Parathyroid adenoma (tissue), 2 donors: ENCODE results near the gene CSTF2.
"Not testable (repeated sequence)": the region's sequence is repeated elsewhere in the genome, so short reads cannot be mapped to it uniquely, and the experiment has no call there.

Experiments used
- H2AFZ ChIP-seq: fragments of 300-600 bp; sonication (generic); one replicate; pipeline ENCODE4 v1.7.0; 2017; ENCODE audit warnings: antibody characterized with exemption, mild to moderate bottlenecking
- H3K27ac ChIP-seq: fragments of 300-600 bp; sonication (generic); one replicate; pipeline ENCODE4 v1.7.0; 2017
- H3K27me3 ChIP-seq: fragments of 300-600 bp; sonication (generic); one replicate; pipeline ENCODE4 v1.7.0; 2017; ENCODE audit warnings: low read length; ENCODE audit not compliant: control insufficient read depth, insufficient read depth
- H3K36me3 ChIP-seq: fragments of 300-600 bp; sonication (generic); one replicate; pipeline ENCODE4 v1.7.0; 2017; ENCODE audit warnings: low read length; ENCODE audit not compliant: control insufficient read depth, insufficient read depth
- H3K4me1 ChIP-seq: fragments of 300-600 bp; sonication (generic); one replicate; pipeline ENCODE4 v1.7.0; 2017; ENCODE audit warnings: control low read depth
- H3K4me2 ChIP-seq: fragments of 300-600 bp; sonication (generic); one replicate; pipeline ENCODE4 v1.7.0; 2017; ENCODE audit warnings: low read length
- H3K4me3 ChIP-seq: fragments of 300-600 bp; sonication (generic); one replicate; pipeline ENCODE4 v1.7.0; 2017; ENCODE audit warnings: low read depth, low read length
- H3K79me2 ChIP-seq: fragments of 300-600 bp; sonication (generic); one replicate; pipeline ENCODE4 v1.7.0; 2017; ENCODE audit warnings: control low read depth
- H3K9ac ChIP-seq: fragments of 300-600 bp; sonication (generic); one replicate; pipeline ENCODE4 v1.7.0; 2017; ENCODE audit warnings: mild to moderate bottlenecking
- H3K9me3 ChIP-seq: fragments of 300-600 bp; sonication (generic); one replicate; pipeline ENCODE4 v1.7.0; 2017; ENCODE audit warnings: low read length; ENCODE audit not compliant: control insufficient read depth
- TF ChIP-seq, protein P1 (sequence below): fragments of 300-600 bp; sonication (generic); IDR thresholded peaks from one replicate; pipeline ENCODE4 v1.7.0; 2017; ENCODE audit warnings: antibody characterized with exemption, mild to moderate bottlenecking
- donor health status: primary hyperparathyroidism.

CSTF2 gene

DNA sequence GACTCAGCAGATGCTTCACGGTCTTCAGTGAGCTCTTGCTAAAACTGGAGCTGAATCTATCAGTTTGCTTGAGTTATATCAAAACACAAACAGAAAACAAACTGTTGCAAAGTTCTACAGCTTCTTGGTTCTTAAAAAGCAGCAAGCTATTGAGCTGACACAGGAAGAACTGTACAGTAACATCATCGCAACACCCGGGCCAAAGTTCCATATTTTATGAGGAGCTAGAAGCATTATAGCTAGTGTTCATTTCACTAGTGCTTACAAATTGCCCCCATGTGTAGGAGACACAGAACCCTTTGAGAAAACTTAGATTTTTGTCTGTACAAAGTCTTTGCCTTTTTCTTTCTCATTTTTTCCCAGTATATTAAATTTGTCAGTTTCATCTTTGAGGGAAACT lies 17.3 kb upstream of the CSTF2 start:
- H3K4me2 ChIP-seq, result no peak overlapping the region
- no peak overlapping the region for H3K4me3 ChIP-seq
- H3K27me3 ChIP-seq, result no peaks in the 10 kb centered on the region
- H3K9ac ChIP-seq, result no peak overlapping the region
- H3K79me2 ChIP-seq, result no peaks in the 10 kb centered on the region
- H3K27ac ChIP-seq, result no peak overlapping the region
- no peaks in the 10 kb centered on the region for H3K9me3 ChIP-seq
- H3K36me3 ChIP-seq, result no peaks in the 10 kb centered on the region
- TF ChIP-seq, protein P1, sequence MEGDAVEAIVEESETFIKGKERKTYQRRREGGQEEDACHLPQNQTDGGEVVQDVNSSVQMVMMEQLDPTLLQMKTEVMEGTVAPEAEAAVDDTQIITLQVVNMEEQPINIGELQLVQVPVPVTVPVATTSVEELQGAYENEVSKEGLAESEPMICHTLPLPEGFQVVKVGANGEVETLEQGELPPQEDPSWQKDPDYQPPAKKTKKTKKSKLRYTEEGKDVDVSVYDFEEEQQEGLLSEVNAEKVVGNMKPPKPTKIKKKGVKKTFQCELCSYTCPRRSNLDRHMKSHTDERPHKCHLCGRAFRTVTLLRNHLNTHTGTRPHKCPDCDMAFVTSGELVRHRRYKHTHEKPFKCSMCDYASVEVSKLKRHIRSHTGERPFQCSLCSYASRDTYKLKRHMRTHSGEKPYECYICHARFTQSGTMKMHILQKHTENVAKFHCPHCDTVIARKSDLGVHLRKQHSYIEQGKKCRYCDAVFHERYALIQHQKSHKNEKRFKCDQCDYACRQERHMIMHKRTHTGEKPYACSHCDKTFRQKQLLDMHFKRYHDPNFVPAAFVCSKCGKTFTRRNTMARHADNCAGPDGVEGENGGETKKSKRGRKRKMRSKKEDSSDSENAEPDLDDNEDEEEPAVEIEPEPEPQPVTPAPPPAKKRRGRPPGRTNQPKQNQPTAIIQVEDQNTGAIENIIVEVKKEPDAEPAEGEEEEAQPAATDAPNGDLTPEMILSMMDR, result no peak
- H2AFZ ChIP-seq, result no peak overlapping the region
- H3K4me1 ChIP-seq, result no peaks in the 10 kb centered on the region

DNA sequence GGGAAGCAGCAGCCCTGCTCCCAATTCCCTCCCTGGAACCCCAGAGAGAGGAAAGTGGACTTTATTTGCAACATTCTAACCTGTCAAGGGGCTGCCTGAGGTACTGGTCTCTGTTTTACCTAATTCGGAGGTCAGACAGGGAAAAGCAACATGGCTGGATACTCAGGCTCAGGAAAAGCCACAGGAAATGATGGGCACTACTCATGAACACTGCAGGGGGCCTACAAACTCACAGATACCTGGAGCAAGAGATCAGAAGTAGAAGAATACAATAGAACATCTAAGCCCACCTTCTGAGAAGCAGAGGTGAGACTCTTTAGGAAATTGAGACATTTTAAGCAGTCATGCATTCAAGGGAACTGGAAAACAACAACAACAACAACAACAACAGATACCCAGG lies 15.4 kb upstream of the CSTF2 start:
- no peak overlapping the region for H3K4me2 ChIP-seq
- H3K36me3 ChIP-seq, result no peaks in the 10 kb centered on the region
- TF ChIP-seq, protein P1, result no peak
- no peak overlapping the region for H3K9ac ChIP-seq
- H3K27ac ChIP-seq, result no peak overlapping the region
- no peaks in the 10 kb centered on the region for H3K9me3 ChIP-seq
- no peaks in the 10 kb centered on the region for H3K27me3 ChIP-seq
- no peak overlapping the region for H2AFZ ChIP-seq
- H3K79me2 ChIP-seq, result no peaks in the 10 kb centered on the region
- no peak overlapping the region for H3K4me3 ChIP-seq
- no peaks in the 10 kb centered on the region for H3K4me1 ChIP-seq

DNA sequence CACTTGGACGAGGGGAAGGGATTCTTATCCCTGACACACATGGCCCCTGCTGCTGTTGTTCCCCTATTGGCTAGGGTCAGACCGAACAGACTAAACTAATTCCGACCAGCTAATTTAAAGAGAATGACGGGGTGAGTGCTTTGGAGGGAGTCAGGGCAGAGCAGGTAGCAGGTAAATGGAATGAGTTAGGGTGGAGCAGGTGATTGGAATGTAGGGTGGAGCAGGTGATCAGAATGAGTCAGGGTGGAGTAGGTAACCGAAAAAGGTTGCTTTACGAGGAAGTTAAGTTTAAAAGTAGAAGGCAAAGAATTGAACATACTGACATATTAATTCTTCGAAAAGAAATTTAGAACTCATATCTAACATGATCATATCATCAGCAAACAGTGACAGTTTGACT lies 11.9 kb upstream of the CSTF2 start:
- not testable (repeated sequence) for H3K36me3 ChIP-seq, H3K4me1 ChIP-seq, H3K9ac ChIP-seq, H3K27ac ChIP-seq, H3K79me2 ChIP-seq, H2AFZ ChIP-seq, H3K4me2 ChIP-seq, H3K9me3 ChIP-seq, H3K27me3 ChIP-seq, H3K4me3 ChIP-seq

DNA sequence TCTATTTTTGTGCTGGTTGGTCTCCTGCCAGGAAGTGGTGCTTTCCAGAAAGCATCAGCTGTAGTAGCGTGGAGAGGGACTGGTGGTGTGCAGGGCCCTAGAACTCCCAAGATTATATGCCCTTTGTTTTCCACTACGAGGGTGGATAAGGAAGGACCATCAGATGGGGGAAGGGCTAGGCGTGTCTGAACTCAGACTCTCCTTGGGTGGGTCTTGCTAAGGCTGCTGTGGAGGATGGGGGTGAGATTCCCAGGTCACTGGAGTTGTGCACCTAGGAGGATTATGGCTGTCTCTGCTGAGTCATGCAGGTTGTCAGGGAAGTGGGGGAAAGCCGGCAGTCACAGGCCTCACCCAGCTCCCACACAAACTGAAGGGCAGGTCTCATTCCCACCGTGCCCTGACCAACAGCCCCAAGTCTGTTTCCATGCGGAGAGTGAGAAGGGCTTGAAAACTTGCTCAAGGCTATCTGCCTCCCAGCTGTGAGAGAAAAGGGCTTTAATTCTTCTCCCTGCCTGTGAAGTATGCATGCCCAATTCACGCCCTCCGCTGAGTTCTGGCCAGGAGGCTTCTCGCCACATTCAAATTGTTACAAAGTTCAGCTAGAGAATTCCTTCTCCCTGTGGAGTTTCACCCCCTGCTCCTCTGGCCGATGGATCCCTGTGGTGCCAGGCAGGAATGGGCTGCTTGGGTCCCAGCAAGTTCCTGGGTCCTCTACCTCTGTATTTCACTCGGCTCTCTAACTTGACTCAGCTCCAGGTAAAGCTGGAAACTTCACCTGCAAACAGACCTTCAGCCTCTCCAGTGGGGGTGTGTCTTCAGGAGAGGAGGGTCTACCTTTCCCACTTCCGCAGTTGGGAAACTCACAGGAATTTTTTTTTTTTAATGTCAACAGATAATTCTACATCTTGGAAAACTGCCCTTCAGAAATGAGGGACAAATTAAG lies 7.7 kb upstream of the CSTF2 start:
- H3K9ac ChIP-seq, result no peak overlapping the region
- no peak overlapping the region for H2AFZ ChIP-seq
- no peaks in the 10 kb centered on the region for H3K79me2 ChIP-seq
- H3K27me3 ChIP-seq, result no peaks in the 10 kb centered on the region
- no peak overlapping the region for H3K4me3 ChIP-seq
- no peaks in the 10 kb centered on the region for H3K9me3 ChIP-seq
- no peak overlapping the region for H3K27ac ChIP-seq
- H3K4me1 ChIP-seq, result no peaks in the 10 kb centered on the region
- no peak overlapping the region for H3K4me2 ChIP-seq
- no peaks in the 10 kb centered on the region for H3K36me3 ChIP-seq
- TF ChIP-seq, protein P1, result no peak

DNA sequence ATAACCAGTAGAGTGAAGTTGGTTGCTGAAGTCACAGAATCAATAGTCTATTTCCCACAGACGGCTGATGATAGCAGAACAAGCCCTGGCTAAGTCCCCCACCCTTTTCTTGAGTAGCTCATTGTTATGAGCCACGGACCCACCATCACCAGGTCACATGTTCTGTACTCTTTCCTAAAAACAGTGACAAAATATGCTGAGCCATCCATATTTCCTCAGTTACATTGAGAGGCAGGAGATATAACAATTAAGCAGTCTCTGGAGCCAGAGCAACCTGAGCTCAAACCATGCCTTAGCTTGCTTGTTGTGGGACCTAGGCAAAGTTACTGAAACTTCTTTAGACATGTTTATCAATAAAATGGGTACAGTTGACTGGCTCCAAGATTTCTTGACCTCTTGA lies 2.9 kb upstream of the CSTF2 start:
- H3K36me3 ChIP-seq, result no peaks in the 10 kb centered on the region
- H2AFZ ChIP-seq, result no peak overlapping the region
- H3K27me3 ChIP-seq, result no peaks in the 10 kb centered on the region
- TF ChIP-seq, protein P1, result no peak
- no peaks in the 10 kb centered on the region for H3K9me3 ChIP-seq
- no peaks in the 10 kb centered on the region for H3K79me2 ChIP-seq
- H3K27ac ChIP-seq, result no peak overlapping the region
- H3K4me1 ChIP-seq, result no peaks in the 10 kb centered on the region
- no peak overlapping the region for H3K4me2 ChIP-seq
- no peak overlapping the region for H3K9ac ChIP-seq
- no peak overlapping the region for H3K4me3 ChIP-seq
